Effector memory CD8-positive, alpha-beta T cell (primary cell): ENCODE results near the gene PYGO1.

Source experiments
- ATAC-seq: fragments of 150-1000 bp; cut with Tn5 transposase; replicated peaks from 2 replicates; pipeline ENCODE4 v1.10.0; 2021; ENCODE audit warnings: mild to moderate bottlenecking, moderate library complexity
- DNase-seq, 3 experiments: peaks; one replicate each; pipeline ENCODE4 v3.0.0; 2021
- H3K27ac Mint-ChIP-seq, 2 donors: one replicate each; pipeline ENCODE4 v1.8.0; 2022; ENCODE audit warnings: mild to moderate bottlenecking in 2 of 2, mixed read lengths in 2 of 2, moderate library complexity in 2 of 2
- H3K27me3 Mint-ChIP-seq, 2 donors: one replicate each; pipeline ENCODE4 v1.8.0; 2022; ENCODE audit warnings: mixed read lengths in 2 of 2
- H3K36me3 Mint-ChIP-seq: one replicate; pipeline ENCODE4 v1.8.0; 2022; ENCODE audit warnings: mild to moderate bottlenecking, moderate library complexity, mixed read lengths; ENCODE audit not compliant: insufficient read depth
- H3K4me1 Mint-ChIP-seq, 2 donors: one replicate each; pipeline ENCODE4 v1.8.0; 2022; ENCODE audit warnings: low read depth in 2 of 2, mixed read lengths in 2 of 2
- H3K4me3 Mint-ChIP-seq, 2 donors: one replicate each; pipeline ENCODE4 v1.8.0; 2022; ENCODE audit warnings: mild to moderate bottlenecking in 2 of 2, mixed read lengths in 2 of 2, moderate library complexity in 2 of 2
- H3K9me3 Mint-ChIP-seq, 2 donors: one replicate each; pipeline ENCODE4 v1.8.0; 2022; ENCODE audit warnings: mixed read lengths in 2 of 2

The PYGO1 gene

GRCh38 chr15:55549305-55549704, 38.8 kb downstream of the PYGO1 start:
- no peak for ATAC-seq
- no peak overlapping the region for H3K4me3 Mint-ChIP-seq
- no peaks in the 10 kb centered on the region for H3K36me3 Mint-ChIP-seq
- peaks cover 0 to 3% of the 10 kb centered on the region in 2 donors for H3K9me3 Mint-ChIP-seq
- H3K4me1 Mint-ChIP-seq = no peaks in the 10 kb centered on the region
- peaks cover 34 to 41% of the 10 kb centered on the region in 2 donors for H3K27me3 Mint-ChIP-seq
- H3K27ac Mint-ChIP-seq = no peak overlapping the region
- DNase-seq = no peak

- DNase-seq (no peak), ATAC-seq (no peak)
- Mint-ChIP-seq H3K9me3 (no peaks in the 10 kb centered on the region), H3K27me3 (peaks cover 31 to 49% of the 10 kb centered on the region in 2 donors), H3K4me3 (no peak overlapping the region), H3K27ac (no peak overlapping the region), H3K36me3 (no peaks in the 10 kb centered on the region), H3K4me1 (no peaks in the 10 kb centered on the region)
These were observed 41.4 kb downstream of the PYGO1 start for GRCh38 chr15:55546718-55547117.

- Mint-ChIP-seq H3K4me3 (peak overlapping the region; percentile 39 to 44), H3K4me1 (peaks cover 4 to 5% of the 10 kb centered on the region in 2 donors), H3K27me3 (peaks cover 6 to 30% of the 10 kb centered on the region in 2 donors), H3K27ac (peak overlapping the region in 1 of 2 donors; percentile 62), H3K9me3 (no peaks in the 10 kb centered on the region), H3K36me3 (no peaks in the 10 kb centered on the region)
- DNase-seq = peak in 2 of 3 experiments; percentile 13 to 23
- peak; percentile 86 for ATAC-seq
These were observed 52.7 kb downstream of the PYGO1 start for GRCh38 chr15:55535436-55535835.

GRCh38 chr15:55532944-55533343, 55.2 kb downstream of the PYGO1 start:
- DNase-seq (no peak), ATAC-seq (no peak)
- H3K9me3 Mint-ChIP-seq = no peaks in the 10 kb centered on the region
- no peaks in the 10 kb centered on the region for H3K36me3 Mint-ChIP-seq
- H3K27ac Mint-ChIP-seq = no peak overlapping the region
- H3K4me3 Mint-ChIP-seq = no peak overlapping the region
- peaks cover 4 to 5% of the 10 kb centered on the region in 2 donors for H3K4me1 Mint-ChIP-seq
- H3K27me3 Mint-ChIP-seq = peaks cover 6 to 18% of the 10 kb centered on the region in 2 donors

GRCh38 chr15:55530861-55531313, 57.3 kb downstream of the PYGO1 start:
- DNase-seq = no peak
- Mint-ChIP-seq H3K9me3 (no peaks in the 10 kb centered on the region), H3K4me1 (peaks cover 4 to 5% of the 10 kb centered on the region in 2 donors), H3K27ac (no peak overlapping the region), H3K36me3 (peaks cover 2% of the 10 kb centered on the region), H3K4me3 (no peak overlapping the region), H3K27me3 (peaks cover 13 to 30% of the 10 kb centered on the region in 2 donors)
- ATAC-seq = no peak

GRCh38 chr15:55528812-55529211, 59.3 kb downstream of the PYGO1 start:
- H3K27me3 Mint-ChIP-seq = peaks cover 23 to 42% of the 10 kb centered on the region in 2 donors
- H3K4me1 Mint-ChIP-seq = no peaks in the 10 kb centered on the region
- ATAC-seq (no peak), DNase-seq (no peak)
- H3K9me3 Mint-ChIP-seq = no peaks in the 10 kb centered on the region
- no peak overlapping the region for H3K27ac Mint-ChIP-seq
- H3K4me3 Mint-ChIP-seq = no peak overlapping the region
- H3K36me3 Mint-ChIP-seq = peaks cover 2% of the 10 kb centered on the region

GRCh38 chr15:55527150-55527549, 61.0 kb downstream of the PYGO1 start:
- H3K9me3 Mint-ChIP-seq = no peaks in the 10 kb centered on the region
- ATAC-seq (no peak), DNase-seq (no peak)
- H3K4me1 Mint-ChIP-seq = no peaks in the 10 kb centered on the region
- H3K36me3 Mint-ChIP-seq = peaks cover 2% of the 10 kb centered on the region
- H3K4me3 Mint-ChIP-seq = no peak overlapping the region
- H3K27me3 Mint-ChIP-seq = peaks cover 36 to 49% of the 10 kb centered on the region in 2 donors
- no peak overlapping the region for H3K27ac Mint-ChIP-seq

GRCh38 chr15:55526559-55527036, 61.5 kb downstream of the PYGO1 start:
- Mint-ChIP-seq H3K27ac (no peak overlapping the region), H3K4me1 (no peaks in the 10 kb centered on the region), H3K36me3 (peaks cover 2% of the 10 kb centered on the region), H3K27me3 (peaks cover 42 to 51% of the 10 kb centered on the region in 2 donors), H3K9me3 (no peaks in the 10 kb centered on the region), H3K4me3 (no peak overlapping the region)
- DNase-seq (no peak), ATAC-seq (peak; percentile 48)

GRCh38 chr15:55522742-55523450, 65.2 kb downstream of the PYGO1 start:
- no peaks in the 10 kb centered on the region for H3K4me1 Mint-ChIP-seq
- no peak overlapping the region for H3K4me3 Mint-ChIP-seq

GRCh38 chr15:55518641-55519040, 69.5 kb downstream of the PYGO1 start:
- Mint-ChIP-seq H3K27me3 (peaks cover 23 to 32% of the 10 kb centered on the region in 2 donors), H3K4me1 (no peaks in the 10 kb centered on the region), H3K27ac (no peak overlapping the region), H3K9me3 (no peaks in the 10 kb centered on the region), H3K4me3 (no peak overlapping the region), H3K36me3 (no peaks in the 10 kb centered on the region)
- DNase-seq = no peak
- ATAC-seq = no peak

More at GRCh38 chr15:55522742-55523450, 65.2 kb downstream of the PYGO1 start:
- no peaks in the 10 kb centered on the region for H3K9me3 Mint-ChIP-seq
- ATAC-seq = no peak
- no peak overlapping the region for H3K27ac Mint-ChIP-seq
- H3K36me3 Mint-ChIP-seq = peaks cover 2% of the 10 kb centered on the region
- no peak for DNase-seq
- peaks cover 50 to 51% of the 10 kb centered on the region in 2 donors for H3K27me3 Mint-ChIP-seq

- Mint-ChIP-seq H3K27ac (peak overlapping the region in 1 of 2 donors; percentile 11), H3K4me3 (no peak overlapping the region), H3K36me3 (no peaks in the 10 kb centered on the region), H3K9me3 (no peaks in the 10 kb centered on the region), H3K27me3 (peaks cover 17 to 26% of the 10 kb centered on the region in 2 donors), H3K4me1 (no peaks in the 10 kb centered on the region)
- no peak for ATAC-seq
- DNase-seq = no peak
These were observed 70.1 kb downstream of the PYGO1 start for GRCh38 chr15:55518009-55518408.

- Mint-ChIP-seq H3K36me3 (no peaks in the 10 kb centered on the region), H3K4me3 (no peak overlapping the region), H3K27ac (no peak overlapping the region), H3K27me3 (peaks cover 7 to 8% of the 10 kb centered on the region in 2 donors), H3K4me1 (no peaks in the 10 kb centered on the region), H3K9me3 (no peaks in the 10 kb centered on the region)
- ATAC-seq = no peak
- DNase-seq = no peak
These were observed 72.0 kb downstream of the PYGO1 start for GRCh38 chr15:55515991-55516776.

GRCh38 chr15:55515491-55515890, 72.7 kb downstream of the PYGO1 start:
- H3K27ac Mint-ChIP-seq = no peak overlapping the region
- no peaks in the 10 kb centered on the region for H3K9me3 Mint-ChIP-seq
- no peaks in the 10 kb centered on the region for H3K4me1 Mint-ChIP-seq
- no peaks in the 10 kb centered on the region for H3K36me3 Mint-ChIP-seq
- DNase-seq (no peak), ATAC-seq (no peak)
- H3K27me3 Mint-ChIP-seq = peaks cover 7 to 8% of the 10 kb centered on the region in 2 donors
- no peak overlapping the region for H3K4me3 Mint-ChIP-seq
